GM23248 (cell line): ENCODE data around the gene CEACAM19. TPM values are rescaled to one million over a fixed set of nuclear protein-coding genes. Genes with fewer than 3 reads are reported as not detected.
A peak's percentile ranks its signal among the peaks of the same experiment; 100 is the strongest.

ENCODE experiments used
- DNase-seq: peaks from one replicate; pipeline ENCODE4 v3.0.0-alpha.2; 2015
- H2AFZ ChIP-seq: fragments of 200-600 bp; sonication (generic); 2 replicates; pipeline ENCODE4 v1.6.1; 2016; ENCODE audit warnings: antibody characterized with exemption
- H3F3A ChIP-seq: fragments of 200-600 bp; sonication (generic); 2 replicates; pipeline ENCODE4 v1.6.1; 2016; ENCODE audit warnings: mild to moderate bottlenecking, antibody characterized with exemption, mixed run types; ENCODE audit not compliant: insufficient read depth
- H3K27ac ChIP-seq: fragments of 200-600 bp; sonication (generic); 2 replicates; pipeline ENCODE4 v1.5.1; 2016; ENCODE audit warnings: mild to moderate bottlenecking
- H3K27me3 ChIP-seq: fragments of 200-600 bp; sonication (generic); replicated peaks from 2 replicates; pipeline ENCODE4 v1.6.1; 2016; ENCODE audit warnings: mild to moderate bottlenecking; ENCODE audit not compliant: insufficient read depth
- H3K36me3 ChIP-seq: fragments of 200-600 bp; sonication (generic); 2 replicates; pipeline ENCODE4 v1.6.1; 2016; ENCODE audit warnings: low read depth, mild to moderate bottlenecking
- H3K4me1 ChIP-seq: fragments of 200-600 bp; sonication (generic); 2 replicates; pipeline ENCODE4 v1.6.1; 2016; ENCODE audit warnings: mild to moderate bottlenecking; ENCODE audit not compliant: insufficient read depth
- H3K4me2 ChIP-seq: fragments of 200-600 bp; sonication (generic); one replicate; pipeline ENCODE4 v1.6.1; 2016; ENCODE audit warnings: mild to moderate bottlenecking; ENCODE audit not compliant: unreplicated experiment
- H3K4me3 ChIP-seq: fragments of 200-600 bp; sonication (generic); 2 replicates; pipeline ENCODE4 v1.5.1; 2016; ENCODE audit warnings: mild to moderate bottlenecking
- H3K79me2 ChIP-seq: fragments of 200-600 bp; sonication (generic); 2 replicates; pipeline ENCODE4 v1.6.1; 2016; ENCODE audit warnings: mild to moderate bottlenecking; ENCODE audit not compliant: insufficient read depth
- H3K9ac ChIP-seq: fragments of 200-600 bp; sonication (generic); 2 replicates; pipeline ENCODE4 v1.6.1; 2016; ENCODE audit warnings: mild to moderate bottlenecking
- H3K9me2 ChIP-seq: fragments of 200-600 bp; sonication (generic); 2 replicates; pipeline ENCODE4 v1.6.1; 2016; ENCODE audit warnings: mixed run types, mild to moderate bottlenecking, moderate library complexity; ENCODE audit not compliant: insufficient read depth
- H3K9me3 ChIP-seq: fragments of 200-600 bp; sonication (generic); one replicate; pipeline ENCODE4 v1.6.1; 2017; ENCODE audit warnings: low read depth
- H4K20me1 ChIP-seq: fragments of 200-600 bp; sonication (generic); 2 replicates; pipeline ENCODE4 v1.6.0; 2016; ENCODE audit not compliant: insufficient read depth
- EZH2 ChIP-seq: fragments of 200-600 bp; sonication (generic); IDR thresholded peaks from 2 replicates; pipeline ENCODE4 v1.6.1; 2018; ENCODE audit warnings: antibody characterized with exemption, mild to moderate bottlenecking; ENCODE audit not compliant: insufficient read depth, poor library complexity, severe bottlenecking
- EZH2phosphoT487 ChIP-seq: fragments of 200-600 bp; sonication (generic); IDR thresholded peaks from 2 replicates; pipeline ENCODE4 v1.6.1; 2018; ENCODE audit warnings: antibody characterized with exemption, moderate library complexity, mild to moderate bottlenecking, low read depth; ENCODE audit not compliant: insufficient read depth
- WGBS, 2 experiments: methylation state at CpG; one replicate each; pipeline ENCODE4 v1.1.6; 2015 to 2017; ENCODE audit warnings: low lambda C conversion rate in 2 of 2, low coverage in 1 of 2; ENCODE audit errors: missing lambda C conversion rate in 2 of 2; 5-methylcytosine and 5-hydroxymethylcytosine counted together
- in situ Hi-C: fragments of 300-500 bp; cut with MboI; formaldehyde crosslinking; loops from 2 replicates; pipeline ENCODE4 v1.15.0; 2020
- polyA plus RNA-seq: library from polyadenylated mRNA; unstranded; fragments of >200 nt; fragmentation: Nextera tagmentation; extraction: Ambion mirVana; gene quantifications from 2 replicates; pipeline ENCODE4 v1.2.1, GENCODE V29; 2016
- total RNA-seq: library from RNA; depleted of rRNA; stranded (reverse); fragments of >200 nt; shearing (Covaris generic); gene quantifications from 2 replicates; pipeline ENCODE4 v1.2.3, GENCODE V29; 2014

The CEACAM19 gene
- total and polyA plus RNA-seq, 2 experiments from 2014 or later: 1.7 to 1.9 TPM

DNA sequence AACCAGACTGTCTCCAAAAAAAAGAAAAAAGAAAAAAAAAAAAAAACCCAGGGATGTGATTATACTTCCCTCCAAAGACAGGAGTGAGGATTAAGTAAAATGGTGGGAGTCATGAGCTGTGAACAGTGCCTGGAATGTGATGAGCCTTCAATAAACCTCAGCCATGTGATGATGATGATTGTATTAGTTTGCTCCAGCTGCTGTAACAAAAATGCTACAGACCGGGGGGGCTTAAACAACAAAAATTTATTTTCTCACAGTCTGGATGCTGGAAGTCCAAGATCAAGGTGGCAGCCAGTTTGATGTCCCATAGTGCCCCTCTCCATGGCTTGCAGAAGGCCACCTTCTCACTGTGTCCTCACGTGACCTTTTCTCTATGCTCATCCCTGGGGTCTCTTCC lies 36.5 kb upstream of the CEACAM19 start:
- Histone ChIP-seq H3F3A (peaks cover 25% of the 10 kb centered on the region), H3K4me2 (no peak overlapping the region), H3K9me2 (no peaks in the 10 kb centered on the region), H4K20me1 (no peaks in the 10 kb centered on the region), H2AFZ (no peak overlapping the region), H3K9me3 (no peaks in the 10 kb centered on the region), H3K36me3 (no peaks in the 10 kb centered on the region), H3K27me3 (no peaks in the 10 kb centered on the region), H3K9ac (no peak overlapping the region), H3K79me2 (no peaks in the 10 kb centered on the region), H3K27ac (no peak overlapping the region), H3K4me1 (peaks cover 19% of the 10 kb centered on the region), H3K4me3 (no peak overlapping the region)
- no peak for DNase-seq
- in situ Hi-C loops: no loop called here
- 80 to 84% methylated on average over 2 of the region's 2 CpGs for WGBS, 2 experiments
- TF ChIP-seq EZH2: no peak
- no peak for TF ChIP-seq EZH2phosphoT487

DNA sequence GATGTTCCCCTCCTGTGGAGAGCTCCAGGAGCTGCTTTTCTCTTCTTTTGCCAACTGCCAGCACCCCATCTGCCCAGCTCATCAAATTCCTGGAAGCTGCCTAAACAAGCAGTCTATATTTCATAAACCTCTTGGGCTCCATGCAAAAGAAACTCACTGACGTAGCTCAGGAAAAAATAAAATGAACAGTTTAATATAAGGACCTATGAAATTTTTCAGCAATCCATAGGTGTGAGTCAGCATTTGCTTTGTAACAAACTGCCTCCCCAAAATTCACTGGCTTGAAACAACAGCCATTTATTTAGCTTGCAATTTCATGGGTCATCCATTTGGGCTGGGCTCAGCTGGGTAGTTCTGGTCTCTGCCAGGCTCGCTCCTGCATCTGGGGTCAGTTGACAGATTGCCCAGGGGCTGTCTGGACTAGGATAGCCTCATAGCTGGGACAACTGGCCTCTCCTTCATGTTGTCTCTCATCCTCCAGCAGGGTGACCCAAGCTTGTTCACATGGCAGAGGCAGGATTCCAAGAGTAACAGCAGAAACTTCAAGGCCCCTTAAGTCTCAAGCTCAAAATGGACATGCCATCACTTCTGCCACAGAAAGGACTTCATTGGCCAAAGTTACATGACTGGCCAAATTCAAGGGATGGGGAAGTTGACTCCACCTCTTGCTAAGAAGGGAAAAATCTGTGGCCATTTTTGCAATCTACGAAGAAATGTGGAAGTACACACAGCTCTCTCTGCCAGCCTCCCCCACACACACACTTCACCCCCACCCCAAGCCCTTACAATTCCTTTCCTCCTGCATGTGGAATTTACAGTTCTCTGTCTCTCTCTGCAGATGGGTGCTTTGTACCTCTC lies 35.5 kb upstream of the CEACAM19 start:
- WGBS, 2 experiments: 65 to 74% methylated on average over 3 of the region's 3 CpGs
- no peaks in the 10 kb centered on the region for H4K20me1 ChIP-seq
- H3K4me3 ChIP-seq: no peak overlapping the region
- peak; percentile 68 for DNase-seq
- H3K27ac ChIP-seq: peak overlapping the region; percentile 39
- H3K4me1 ChIP-seq: peaks cover 24% of the 10 kb centered on the region
- no peaks in the 10 kb centered on the region for H3K79me2 ChIP-seq
- H3K9me2 ChIP-seq: no peaks in the 10 kb centered on the region
- H3K36me3 ChIP-seq: no peaks in the 10 kb centered on the region
- H3F3A ChIP-seq: peaks cover 26% of the 10 kb centered on the region
- peak overlapping the region; percentile 51 for H3K4me2 ChIP-seq
- in situ Hi-C loops: no loop called here
- no peak overlapping the region for H3K9ac ChIP-seq
- H3K9me3 ChIP-seq: no peaks in the 10 kb centered on the region
- TF ChIP-seq EZH2phosphoT487: no peak
- no peak for TF ChIP-seq EZH2
- no peaks in the 10 kb centered on the region for H3K27me3 ChIP-seq
- H2AFZ ChIP-seq: peak overlapping the region; percentile 46

DNA sequence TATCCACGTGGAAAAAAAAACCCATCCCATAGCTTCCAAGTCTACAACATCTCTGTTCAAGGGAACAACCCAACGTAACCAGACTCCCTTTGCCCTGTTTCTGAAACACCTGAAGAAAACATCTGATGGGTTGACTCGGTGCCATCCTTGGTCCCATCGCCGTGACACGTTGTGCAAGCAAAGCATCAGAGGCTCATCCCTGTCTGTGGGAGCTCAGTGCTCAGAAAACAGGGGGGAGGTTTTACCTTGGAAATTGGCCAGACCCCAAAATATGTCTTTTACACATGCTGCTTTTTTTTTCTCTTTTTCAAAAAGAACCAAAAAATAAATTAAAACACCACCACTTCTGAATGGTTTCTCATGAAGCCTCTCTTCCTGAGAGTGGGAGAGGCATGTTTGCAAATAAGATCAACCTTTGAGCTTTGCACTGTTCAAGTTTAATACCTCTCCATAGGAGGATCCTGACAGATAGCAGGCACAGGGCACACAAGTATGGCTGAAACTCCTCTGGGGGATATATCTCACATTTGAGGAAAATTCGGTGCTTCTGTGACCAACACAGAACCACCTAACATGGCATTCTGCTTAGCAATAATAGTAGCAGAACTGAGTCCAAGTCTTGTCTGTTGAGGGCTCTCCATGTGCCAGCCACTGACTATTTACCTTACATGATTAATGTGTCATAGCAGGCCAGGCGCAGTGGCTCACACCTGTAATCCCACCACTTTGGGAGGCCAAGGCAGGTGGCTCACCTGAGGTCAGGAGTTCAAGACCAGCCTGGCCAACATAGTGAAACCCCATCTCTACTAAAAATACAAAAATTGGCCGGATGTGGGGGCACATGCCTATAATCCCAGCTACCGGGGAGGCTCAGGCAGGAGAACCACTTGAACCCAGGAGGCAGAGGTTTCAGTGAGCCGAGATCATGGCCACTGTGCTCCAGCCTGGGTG lies 34.6 kb upstream of the CEACAM19 start:
- in situ Hi-C loops: no loop called here
- Histone ChIP-seq H4K20me1 (no peaks in the 10 kb centered on the region), H3K36me3 (no peaks in the 10 kb centered on the region), H3K4me3 (no peak overlapping the region), H3K9me3 (no peaks in the 10 kb centered on the region), H3K9me2 (no peaks in the 10 kb centered on the region), H3K27me3 (no peaks in the 10 kb centered on the region), H3K79me2 (no peaks in the 10 kb centered on the region), H3K4me2 (no peak overlapping the region), H3F3A (peaks cover 30% of the 10 kb centered on the region), H3K27ac (no peak overlapping the region), H2AFZ (no peak overlapping the region), H3K9ac (no peak overlapping the region), H3K4me1 (peaks cover 29% of the 10 kb centered on the region)
- no peak for TF ChIP-seq EZH2phosphoT487
- TF ChIP-seq EZH2: no peak
- DNase-seq: no peak
- 78 to 82% methylated on average over 11 of the region's 11 CpGs for WGBS, 2 experiments

DNA sequence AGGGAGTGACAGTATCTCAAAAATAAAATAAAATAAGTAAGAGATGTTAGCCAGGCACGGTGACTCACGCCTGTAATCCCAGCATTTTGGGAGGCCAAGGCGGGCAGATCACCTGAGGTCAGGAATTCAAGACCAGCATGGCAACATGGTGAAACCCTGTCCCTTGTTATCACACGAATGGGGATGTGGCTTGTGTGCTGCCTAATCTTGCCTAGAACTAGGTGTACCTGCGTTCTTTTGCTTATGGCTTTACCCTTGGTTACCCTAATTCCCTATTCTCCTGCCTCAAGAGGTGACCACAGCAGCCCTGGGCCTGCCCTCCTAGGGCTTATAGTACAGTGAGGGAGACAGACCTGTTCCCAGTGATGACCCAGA lies 33.9 kb upstream of the CEACAM19 start:
- in situ Hi-C loops: no loop called here
- no peak for TF ChIP-seq EZH2phosphoT487
- TF ChIP-seq EZH2: no peak
- H3K9me3 ChIP-seq: no peaks in the 10 kb centered on the region
- no peak overlapping the region for H3K4me3 ChIP-seq
- H3K4me1 ChIP-seq: peaks cover 29% of the 10 kb centered on the region
- 88 to 91% methylated on average over 5 of the region's 5 CpGs for WGBS, 2 experiments
- H3F3A ChIP-seq: peaks cover 30% of the 10 kb centered on the region
- DNase-seq: no peak
- H3K27ac ChIP-seq: no peak overlapping the region
- H3K9me2 ChIP-seq: no peaks in the 10 kb centered on the region
- no peaks in the 10 kb centered on the region for H3K79me2 ChIP-seq
- no peak overlapping the region for H3K4me2 ChIP-seq
- no peaks in the 10 kb centered on the region for H3K27me3 ChIP-seq
- H2AFZ ChIP-seq: no peak overlapping the region
- H3K36me3 ChIP-seq: no peaks in the 10 kb centered on the region
- H3K9ac ChIP-seq: no peak overlapping the region
- no peaks in the 10 kb centered on the region for H4K20me1 ChIP-seq
